ENCODE measurements around the gene FKBP15. TPM values are rescaled to one million over a fixed set of nuclear protein-coding genes. Genes with fewer than 3 reads are reported as not detected.

Gene FKBP15
- total RNA-seq, 4 donors from 2014 or later: 13.3 to 17.5 (median 14.5) TPM

DNA sequence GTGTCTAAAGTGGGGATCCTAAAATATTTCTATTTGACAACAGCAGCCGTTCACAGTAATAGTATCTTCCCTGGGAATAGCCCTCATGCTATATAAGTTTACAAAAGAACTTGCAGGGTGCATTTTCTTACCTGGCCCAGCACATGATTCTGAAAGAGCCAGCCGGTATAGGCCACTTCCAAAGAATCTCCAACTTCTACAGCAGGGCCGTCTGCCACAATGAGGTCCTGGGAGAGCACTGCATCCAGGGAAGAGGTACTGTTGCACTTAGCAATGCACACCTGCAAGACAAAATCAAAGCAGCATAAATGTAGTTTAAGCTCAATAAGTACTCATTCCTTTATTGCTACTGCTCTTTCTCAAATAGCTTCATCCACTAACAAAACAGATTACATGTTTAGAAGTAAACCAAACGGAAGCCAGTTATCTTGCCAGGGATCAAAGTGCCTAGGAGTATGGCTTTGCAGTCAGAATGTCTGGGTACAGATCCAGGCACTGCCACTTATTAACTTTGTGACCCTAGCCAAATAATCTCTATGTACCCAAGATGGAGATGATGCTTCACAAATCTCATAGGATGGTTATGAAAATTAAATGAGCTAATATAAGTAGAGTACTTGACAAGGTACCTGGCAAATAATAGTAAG lies 21.3 kb downstream of the FKBP15 start:
- ATAC-seq (no peak), DNase-seq (no peak)
- no peak overlapping the region for H3K27ac ChIP-seq
- no peaks in the 10 kb centered on the region for H3K4me1 ChIP-seq
- intact Hi-C loops (cut with DNase I; ENCODE audit: low total_unique reads) (no loop called here), in situ Hi-C loops (cut with MboI; ENCODE audit: low sequenced_read_pairs in 4 of 4) (loop anchor here in 1 of 4 donors (25.0 kb wide), 1 partner anchor 1563 kb away; the partner anchor contains the start of gene DNAJC25)
- H3K9me3 ChIP-seq: no peaks in the 10 kb centered on the region
- H3K27me3 ChIP-seq: no peaks in the 10 kb centered on the region
- H3K36me3 ChIP-seq: peaks cover 3 to 82% of the 10 kb centered on the region in 2 donors
- no peak overlapping the region for H3K4me3 ChIP-seq
- TF ChIP-seq CTCF (IDR thresholded peaks at IDR 0.05 in 4 of 5, conservative IDR thresholded peaks at IDR 0.05 in 1 of 5) (no peak), POLR2A (IDR thresholded peaks at IDR 0.05) (no peak)

GRCh38 chr9:113192455-113192854 lies 28.6 kb downstream of the FKBP15 start:
- DNase-seq: no peak
- Histone ChIP-seq H3K4me3 (no peak overlapping the region), H3K27me3 (no peaks in the 10 kb centered on the region), H3K9me3 (no peaks in the 10 kb centered on the region), H3K27ac (no peak overlapping the region), H3K4me1 (no peaks in the 10 kb centered on the region), H3K36me3 (peaks cover 2 to 52% of the 10 kb centered on the region in 2 donors)
- in situ Hi-C loops (cut with MboI; ENCODE audit: low sequenced_read_pairs in 4 of 4) (no loop called here), intact Hi-C loops (cut with DNase I; ENCODE audit: low total_unique reads) (no loop called here)
- TF ChIP-seq CTCF (IDR thresholded peaks at IDR 0.05 in 4 of 5, conservative IDR thresholded peaks at IDR 0.05 in 1 of 5) (no peak), POLR2A (IDR thresholded peaks at IDR 0.05) (no peak)
- no peak for ATAC-seq

DNA sequence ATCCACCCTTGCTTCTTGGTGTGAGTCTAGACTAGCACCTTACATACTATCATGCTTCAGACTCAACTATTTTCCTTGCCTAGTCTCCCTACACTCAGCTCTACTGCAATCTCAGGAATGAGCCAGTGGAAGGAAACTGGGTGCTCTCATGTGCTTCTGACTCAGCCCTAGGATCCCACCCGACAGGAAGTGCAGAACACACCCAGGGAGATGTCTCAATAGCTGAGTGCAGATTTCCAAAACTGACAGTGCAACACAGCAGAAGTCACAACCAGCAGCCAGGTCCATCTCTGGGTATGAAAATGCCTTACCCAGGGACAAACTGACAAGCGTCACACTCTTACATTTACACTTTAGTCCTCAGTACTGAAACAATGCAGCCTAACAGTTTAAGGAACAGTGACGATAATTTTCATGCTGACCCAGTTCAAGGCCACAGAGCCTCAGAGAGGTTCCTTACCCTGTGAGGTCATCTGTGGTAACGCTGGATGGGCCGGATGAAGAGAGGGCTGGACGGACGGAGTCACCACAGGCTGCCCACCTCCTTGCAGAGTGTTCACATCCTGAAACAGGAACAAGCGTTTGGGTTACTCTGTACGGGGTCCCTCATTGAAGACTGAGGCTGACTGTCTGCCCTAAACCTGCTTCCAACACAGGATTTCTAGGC lies 33.0 kb downstream of the FKBP15 start:
- TF ChIP-seq CTCF (IDR thresholded peaks at IDR 0.05 in 4 of 5, conservative IDR thresholded peaks at IDR 0.05 in 1 of 5) (no peak), POLR2A (IDR thresholded peaks at IDR 0.05) (peak; percentile 28 to 51)
- H3K27ac ChIP-seq: peak overlapping the region; percentile 37 to 40 (median 38)
- intact Hi-C loops (cut with DNase I; ENCODE audit: low total_unique reads): no loop called here
- H3K27me3 ChIP-seq: no peaks in the 10 kb centered on the region
- H3K9me3 ChIP-seq: no peaks in the 10 kb centered on the region
- H3K4me3 ChIP-seq: no peak overlapping the region
- peak; percentile 80 to 84 for ATAC-seq
- H3K36me3 ChIP-seq: peaks cover 2 to 65% of the 10 kb centered on the region in 2 donors
- in situ Hi-C loops (cut with MboI; ENCODE audit: low sequenced_read_pairs in 4 of 4): no loop called here
- peak; percentile 49 to 69 for DNase-seq
- H3K4me1 ChIP-seq: no peaks in the 10 kb centered on the region

DNA sequence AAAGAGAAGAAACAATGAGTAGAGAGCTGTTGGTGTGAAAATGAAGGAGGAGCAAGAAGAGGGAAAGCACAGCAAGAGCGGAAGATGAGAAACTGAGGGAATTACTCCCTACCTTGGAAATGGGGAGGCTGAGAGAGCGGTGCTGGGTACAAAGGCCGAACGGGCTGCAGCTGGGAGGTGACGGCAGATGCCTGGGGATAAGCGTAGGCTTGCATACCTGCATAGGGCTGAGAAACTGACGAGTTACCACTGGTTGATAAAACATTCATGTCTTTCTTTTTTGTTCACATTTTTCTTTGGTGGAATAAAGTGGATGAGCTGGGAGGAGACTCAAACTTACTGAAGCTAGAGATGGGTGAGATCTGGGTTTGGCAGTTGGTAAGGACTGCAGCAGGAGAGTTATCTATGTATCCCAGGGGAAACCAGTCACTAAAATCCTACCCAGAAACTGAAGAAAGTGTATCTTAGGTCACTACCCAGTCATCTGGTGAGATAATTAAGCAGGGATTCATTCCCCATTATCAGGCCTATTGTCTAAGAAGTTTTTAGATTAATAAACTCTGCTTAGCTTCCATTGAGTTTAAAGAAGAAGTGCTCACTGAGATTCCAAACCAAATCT lies 34.8 kb downstream of the FKBP15 start:
- DNase-seq (no peak), ATAC-seq (no peak)
- Histone ChIP-seq H3K27ac (no peak overlapping the region), H3K27me3 (no peaks in the 10 kb centered on the region), H3K4me1 (no peaks in the 10 kb centered on the region), H3K36me3 (peaks cover 2 to 83% of the 10 kb centered on the region in 2 donors), H3K9me3 (no peaks in the 10 kb centered on the region), H3K4me3 (no peak overlapping the region)
- intact Hi-C loops (cut with DNase I; ENCODE audit: low total_unique reads): no loop called here
- TF ChIP-seq CTCF (IDR thresholded peaks at IDR 0.05 in 4 of 5, conservative IDR thresholded peaks at IDR 0.05 in 1 of 5) (no peak), POLR2A (IDR thresholded peaks at IDR 0.05) (no peak)
- in situ Hi-C loops (cut with MboI; ENCODE audit: low sequenced_read_pairs in 4 of 4): no loop called here
